ENCODE measurements around the gene TNNI3K.

Gene TNNI3K

DNA sequence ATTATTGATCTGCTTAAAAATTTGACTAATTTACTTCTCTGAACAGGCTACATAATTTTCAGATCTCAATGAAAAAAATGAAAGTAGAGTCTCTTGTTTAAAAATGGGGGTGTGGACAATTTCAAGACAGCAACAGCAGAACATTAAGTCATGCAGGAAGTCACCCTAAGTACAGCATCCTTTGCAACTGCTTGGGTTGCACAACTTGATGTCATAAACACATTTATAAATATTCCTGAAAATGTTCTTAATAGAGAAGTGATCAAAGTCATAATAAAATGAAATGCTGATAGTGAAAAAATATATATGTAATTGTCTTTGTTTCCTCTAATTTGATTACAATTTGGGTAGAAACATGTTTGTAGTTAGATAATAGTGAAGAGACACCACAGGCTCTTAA, 79.3 kb downstream of the TNNI3K start:
- DNase-seq, result no peak

DNA sequence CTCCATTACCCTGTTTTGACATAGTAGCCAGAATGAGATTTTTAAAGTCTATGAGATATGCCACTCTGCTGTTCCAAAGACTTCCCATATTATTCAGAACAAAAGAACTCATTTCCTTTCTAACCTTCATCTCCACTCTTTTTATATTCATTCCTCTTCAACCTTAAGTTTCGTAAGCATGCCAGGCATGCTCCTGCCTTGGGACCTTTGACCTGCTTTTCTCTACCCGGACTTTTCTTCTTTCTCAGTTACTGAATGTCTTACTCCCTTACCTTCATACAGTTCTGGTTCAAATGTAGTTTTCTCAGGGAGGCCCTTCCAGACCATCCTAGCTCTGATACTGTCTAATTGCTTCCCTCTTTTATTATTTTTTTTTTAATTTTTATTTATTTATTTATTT, 81.1 kb downstream of the TNNI3K start:
- no peak for DNase-seq

DNA sequence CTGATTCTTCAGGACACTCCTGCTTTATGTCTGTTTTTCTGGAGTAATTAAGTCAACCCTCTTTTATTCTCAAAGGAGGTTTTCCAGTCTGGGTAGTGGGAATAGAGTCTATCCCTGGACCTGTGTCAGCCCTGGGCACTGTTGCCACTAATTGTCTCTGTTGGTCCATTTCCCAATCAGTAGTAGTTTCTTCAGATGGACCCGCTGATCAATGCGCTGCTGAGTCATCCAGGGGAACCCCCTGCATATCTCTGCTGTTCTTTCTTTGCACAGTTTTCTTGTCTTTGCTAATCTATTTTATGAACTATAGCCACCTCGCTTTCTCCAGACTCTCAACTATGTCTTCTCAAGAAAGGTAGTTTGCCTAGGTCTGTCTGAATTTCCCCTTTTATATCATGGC, 82.5 kb downstream of the TNNI3K start:
- DNase-seq, result no peak

DNA sequence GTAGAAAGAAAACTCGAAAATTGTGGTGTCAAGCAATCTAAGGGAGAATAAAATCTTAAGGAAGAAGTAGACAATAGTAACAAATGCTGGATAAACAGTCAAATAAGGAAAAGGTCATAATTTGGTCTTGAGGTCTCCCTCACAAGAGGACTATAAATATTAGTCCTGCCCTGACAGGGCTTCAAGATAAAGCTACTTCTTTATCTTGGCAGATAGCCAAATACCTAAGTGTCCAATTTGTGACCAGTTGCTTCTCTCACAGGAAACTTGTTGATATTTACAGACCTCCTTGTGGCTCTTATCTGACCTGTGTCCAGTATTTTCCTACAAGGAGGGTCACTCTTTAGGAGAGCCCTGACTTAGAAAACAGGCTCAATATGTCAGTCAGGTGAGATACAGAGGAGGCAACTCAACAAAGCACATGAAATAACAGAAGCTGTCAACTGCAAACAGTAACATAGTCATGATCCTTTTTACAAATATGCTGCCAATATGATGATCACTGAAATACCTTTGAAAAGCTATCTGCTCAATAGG, 88.8 kb downstream of the TNNI3K start:
- no peak for DNase-seq

DNA sequence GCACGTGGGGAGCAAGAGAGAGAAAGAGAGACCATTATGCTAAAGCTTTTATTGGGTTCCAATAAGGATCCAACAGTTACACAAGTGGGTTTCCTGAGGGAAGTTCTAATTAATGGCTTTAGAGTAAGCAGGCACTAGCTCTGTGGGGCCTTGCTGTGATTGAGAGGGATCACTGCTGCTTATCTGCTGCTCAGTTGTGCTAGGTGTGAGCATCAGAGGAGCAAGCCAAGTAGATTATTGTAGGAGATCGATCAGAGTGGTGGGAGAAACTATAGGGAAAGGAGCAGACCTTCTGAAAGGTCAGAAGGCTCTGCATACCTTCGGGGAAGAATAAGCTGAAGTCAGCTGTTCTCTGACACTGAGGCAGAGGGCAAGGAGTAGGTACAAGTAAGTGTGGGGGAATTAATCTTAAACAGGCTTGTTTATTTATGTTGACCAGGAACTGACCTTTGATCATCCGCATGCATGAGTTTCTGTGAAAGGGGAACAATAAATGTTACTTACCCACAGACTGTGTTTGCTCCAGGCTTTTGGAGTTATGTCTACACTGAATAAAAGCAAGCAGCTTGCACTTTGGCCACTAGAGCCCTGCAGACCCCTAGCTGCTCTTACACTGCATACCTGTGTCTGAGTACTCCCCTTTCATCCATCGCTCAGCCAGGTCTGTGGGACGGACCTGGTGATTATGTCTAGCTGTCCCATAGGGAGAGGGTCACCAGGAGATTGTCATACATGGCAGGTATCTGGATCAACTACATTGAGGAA, 89.7 kb downstream of the TNNI3K start:
- no peak for DNase-seq

DNA sequence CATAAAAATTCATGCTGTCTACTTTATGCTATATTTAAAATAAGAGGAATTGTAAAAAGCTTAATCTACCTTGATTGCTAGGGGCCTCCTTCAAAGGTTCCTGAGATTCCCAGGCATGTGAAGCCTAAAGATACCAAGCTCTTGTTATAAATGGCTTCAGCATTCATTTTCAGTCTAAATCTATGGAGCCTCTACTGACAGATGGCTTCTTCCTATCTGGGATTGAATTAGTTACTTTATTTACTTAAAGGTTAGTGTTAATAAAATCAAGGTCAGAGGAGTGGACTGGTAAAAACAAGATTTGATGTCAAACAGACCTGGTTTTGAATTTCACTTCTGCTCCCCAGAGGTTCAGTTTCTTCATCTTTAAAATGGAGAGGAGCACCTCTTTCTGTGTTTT, 93.7 kb downstream of the TNNI3K start:
- no peak for DNase-seq

DNA sequence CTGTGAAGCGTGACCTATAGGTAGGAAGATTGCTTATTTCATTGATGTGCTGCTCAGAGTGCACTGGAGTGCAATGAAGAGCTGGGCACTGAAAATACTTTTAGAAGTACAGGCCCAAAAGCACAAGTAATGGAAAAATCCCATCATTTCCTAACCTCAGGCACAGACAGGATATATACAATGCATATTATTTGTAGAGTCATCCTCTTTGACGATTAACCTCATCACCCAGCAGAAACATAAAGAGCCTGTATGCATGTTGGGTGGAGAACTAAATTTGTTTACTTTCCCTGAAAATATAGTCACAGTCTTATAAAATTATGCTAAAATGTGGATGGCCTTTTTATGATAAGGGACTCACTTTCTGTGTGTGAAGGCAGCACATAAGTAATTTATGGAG, 98.1 kb downstream of the TNNI3K start:
- no peak for DNase-seq

- no peak for DNase-seq
Measured at GRCh38 chr1:74334147-74334546, 99.0 kb downstream of the TNNI3K start.

DNA sequence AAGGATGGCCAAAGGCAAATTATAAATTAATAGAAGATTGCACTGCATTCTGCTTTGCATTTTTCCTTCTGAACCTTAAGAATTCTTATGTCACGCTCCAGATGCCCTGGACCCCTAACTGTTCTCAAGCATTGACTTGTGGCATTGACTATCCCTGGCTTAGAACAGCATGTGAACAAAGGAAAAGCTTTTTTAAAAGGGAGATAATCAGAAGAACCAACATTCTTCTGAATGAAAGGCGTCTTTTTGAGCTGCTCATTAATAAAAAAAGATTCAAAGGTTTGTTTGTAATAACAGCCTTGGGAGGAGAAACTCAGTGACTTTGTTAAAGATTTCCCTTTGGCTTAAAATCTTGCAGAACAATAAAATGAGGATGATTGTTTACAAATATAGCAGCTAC, 105.5 kb downstream of the TNNI3K start:
- DNase-seq, result no peak

GRCh38 chr1:74341702-74342339, 106.6 kb downstream of the TNNI3K start:
- DNase-seq, result no peak

- DNase-seq, result no peak
Measured at GRCh38 chr1:74343216-74343615, 108.0 kb downstream of the TNNI3K start.

GRCh38 chr1:74344387-74344786, 109.2 kb downstream of the TNNI3K start:
- DNase-seq, result no peak

DNA sequence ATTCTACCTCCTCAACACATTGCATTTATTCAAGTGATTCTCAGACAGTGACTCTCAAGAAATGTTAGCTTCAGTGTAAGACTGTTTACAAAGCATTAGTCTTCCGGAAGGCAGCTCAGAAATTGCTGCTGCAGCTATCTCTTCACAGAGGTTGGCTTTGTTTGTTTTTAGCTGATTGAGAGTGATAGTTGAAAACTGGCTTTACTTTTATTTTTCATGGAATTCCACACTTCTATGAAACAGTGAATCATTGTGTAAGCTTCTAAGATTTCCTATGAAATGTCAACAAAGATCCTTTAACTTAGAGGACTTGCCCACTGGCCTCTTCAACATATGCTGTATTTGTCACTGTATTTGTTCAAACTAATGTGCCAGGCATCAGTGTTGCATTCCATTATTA, 121.3 kb downstream of the TNNI3K start:
- DNase-seq, result no peak

- DNase-seq, result no peak
Measured at GRCh38 chr1:74357150-74357549, 122.0 kb downstream of the TNNI3K start.

GRCh38 chr1:74357756-74358155, 122.6 kb downstream of the TNNI3K start:
- no peak for DNase-seq

GRCh38 chr1:74362691-74363090, 127.5 kb downstream of the TNNI3K start:
- DNase-seq, result no peak

- DNase-seq, result no peak
Measured at GRCh38 chr1:74363220-74363619, 128.0 kb downstream of the TNNI3K start.

DNA sequence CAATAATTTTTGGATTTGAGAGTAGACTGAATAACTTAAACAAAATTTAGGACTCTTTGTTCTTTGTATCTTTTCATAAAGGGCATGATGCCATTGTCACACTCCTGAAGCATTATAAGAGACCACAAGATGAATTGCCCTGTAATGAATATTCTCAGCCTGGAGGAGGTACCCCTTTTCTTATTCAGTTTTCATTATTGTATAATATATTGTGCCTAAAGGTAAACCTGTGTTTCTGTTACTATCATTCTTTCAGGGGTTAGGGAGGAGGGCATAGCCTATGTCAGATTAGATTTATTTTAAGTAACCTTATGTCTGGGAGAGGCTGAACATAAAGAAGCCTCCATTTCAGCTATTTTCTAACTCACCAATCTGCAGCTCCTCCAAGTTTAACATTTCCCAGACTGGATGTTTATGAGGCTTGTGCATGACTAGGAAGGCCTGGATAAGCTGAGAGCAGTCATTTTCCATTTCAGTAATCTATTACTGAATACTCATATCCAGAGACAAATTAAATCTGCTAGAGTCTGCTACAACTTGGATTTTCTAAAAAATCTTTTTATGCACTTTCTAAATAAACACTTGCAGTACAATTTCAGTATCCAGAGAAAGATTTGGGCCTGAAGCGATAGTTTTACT, 132.1 kb downstream of the TNNI3K start:
- no peak for DNase-seq

GRCh38 chr1:74368335-74368734, 133.1 kb downstream of the TNNI3K start:
- DNase-seq, result no peak

GRCh38 chr1:74375376-74375775, 140.2 kb downstream of the TNNI3K start:
- DNase-seq, result no peak

- DNase-seq, result no peak
Measured at GRCh38 chr1:74380252-74380651, 145.1 kb downstream of the TNNI3K start.

DNA sequence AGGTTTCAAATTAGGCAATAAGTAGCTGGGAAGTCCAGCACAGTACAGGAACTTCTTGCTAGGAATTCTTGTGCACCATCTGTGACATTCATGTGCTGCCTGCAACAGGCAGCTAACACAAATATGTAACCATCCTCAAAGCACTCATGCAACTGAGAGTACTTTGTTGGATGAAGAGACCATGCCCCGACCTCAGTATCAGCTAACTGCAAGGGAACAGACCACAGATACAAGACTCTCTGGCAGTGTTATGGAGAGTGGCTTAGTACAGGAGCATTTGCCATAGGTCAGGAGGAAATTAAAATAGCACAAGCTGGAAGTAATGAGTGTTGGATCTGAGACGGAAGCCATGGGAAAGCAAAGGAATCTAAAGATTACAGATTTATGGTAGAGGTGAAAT, 153.7 kb downstream of the TNNI3K start:
- DNase-seq, result no peak

DNA sequence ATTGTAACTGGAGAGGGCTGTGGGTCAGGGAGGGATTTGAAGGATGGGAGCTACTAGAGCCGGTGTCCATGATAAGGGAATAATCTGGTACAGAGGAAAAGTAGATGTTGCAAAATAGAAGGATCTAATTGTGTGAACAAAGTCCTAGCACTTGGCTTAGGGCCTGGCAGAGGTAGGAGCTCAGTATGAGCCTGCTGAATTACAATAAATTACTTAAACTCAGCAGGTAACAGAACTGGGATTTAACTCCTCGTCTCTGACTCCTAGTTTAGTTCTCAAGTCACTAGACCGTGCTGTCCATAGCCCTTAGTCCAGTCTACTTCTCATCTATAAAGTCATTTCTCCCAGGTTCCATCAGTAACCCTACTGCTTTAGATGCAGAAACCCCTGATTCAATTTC, 157.0 kb downstream of the TNNI3K start:
- DNase-seq, result no peak

GRCh38 chr1:74392840-74393239, 157.7 kb downstream of the TNNI3K start:
- no peak for DNase-seq

Data from activated CD4-positive, alpha-beta T cell treated with anti-CD3 and anti-CD28 coated beads, Interleukin-2, amount 50 U/mL, for 1 hour (primary cell).